ENCODE measurements around the gene WDR5.

The WDR5 gene

GRCh38 chr9:134130503-134131375 is 5.1 kb upstream of the WDR5 start:
- Histone ChIP-seq H3K9me3 (ENCODE audit: control insufficient read depth, insufficient read depth, low read depth, low read length) (no peaks in the 10 kb centered on the region), H3K4me3 (ENCODE audit: low read depth, low read length) (no peak overlapping the region), H3K4me1 (ENCODE audit: control insufficient read depth, insufficient read depth, low read length) (no peaks in the 10 kb centered on the region), H3K36me3 (ENCODE audit: control insufficient read depth in 2 of 2, insufficient read depth in 1 of 2, low read length in 2 of 2) (no peaks in the 10 kb centered on the region), H3K27ac (ENCODE audit: extremely low read depth, low read depth, low read length) (no peak overlapping the region)
- CTCF ChIA-PET: no interaction called here
- TF ChIP-seq ZNF394 (tag by site-specific recombination; IDR thresholded peaks at IDR 0.05; ENCODE audit: borderline replicate concordance) (peak; percentile 70), HOXC10 (CRISPR knock-in tag; IDR thresholded peaks at IDR 0.05) (no peak), ZNF629 (tag by site-specific recombination; IDR thresholded peaks at IDR 0.05) (0 out of 2 replicates have a peak, but pooled peaks have one; percentile 10), REST (tag by site-specific recombination; IDR thresholded peaks at IDR 0.05) (0 out of 2 replicates have a peak, but pooled peaks have one; percentile 22), ZBTB8A (tag by site-specific recombination; IDR thresholded peaks at IDR 0.05) (0 out of 2 replicates have a peak, but pooled peaks have one; percentile 26), YY2 (tag by site-specific recombination; IDR thresholded peaks at IDR 0.05) (no peak), TSHZ1 (tag by site-specific recombination; IDR thresholded peaks at IDR 0.05; ENCODE audit: borderline replicate concordance) (no peak), ZNF350 (tag by site-specific recombination; IDR thresholded peaks at IDR 0.05) (no peak), ZNF148 (tag by site-specific recombination; IDR thresholded peaks at IDR 0.05; ENCODE audit: borderline replicate concordance) (no peak), ZNF426 (tag by site-specific recombination; IDR thresholded peaks at IDR 0.05) (peak; percentile 39), ATF2 (tag by site-specific recombination; IDR thresholded peaks at IDR 0.05; ENCODE audit: low read depth) (no peak), ZNF274 (IDR thresholded peaks at IDR 0.05; ENCODE audit: low read length) (no peak), ZNF274 (tag by site-specific recombination; IDR thresholded peaks at IDR 0.05; ENCODE audit: borderline replicate concordance) (no peak), ZNF518A (tag by site-specific recombination; conservative IDR thresholded peaks at IDR 0.05; ENCODE audit: low read depth) (peak; percentile 64)
- POLR2A ChIA-PET: no interaction called here
